HG02884 (cell line): Measurements from ENCODE around the gene PRKD1.
"Not testable (repeated sequence)": the region's sequence is repeated elsewhere in the genome, so short reads cannot be mapped to it uniquely, and the experiment has no call there.

Source experiments
- ATAC-seq: cut with Tn5 transposase; IDR thresholded peaks from one replicate; pipeline ENCODE4 v1.9.1; 2021; ENCODE audit warnings: mild to moderate bottlenecking, moderate library complexity; ENCODE audit not compliant: unreplicated experiment

PRKD1 gene

GRCh38 chr14:29749829-29750228, 177.8 kb downstream of the PRKD1 start:
- ATAC-seq: no peak

GRCh38 chr14:29749327-29749726, 178.3 kb downstream of the PRKD1 start:
- no peak for ATAC-seq

GRCh38 chr14:29745863-29746262, 181.8 kb downstream of the PRKD1 start:
- ATAC-seq: no peak

- no peak for ATAC-seq
Measured at GRCh38 chr14:29743531-29743930, 184.1 kb downstream of the PRKD1 start.

- ATAC-seq: no peak
Measured at GRCh38 chr14:29741909-29742401, 185.7 kb downstream of the PRKD1 start.

GRCh38 chr14:29740491-29740890, 187.2 kb downstream of the PRKD1 start:
- ATAC-seq: no peak

GRCh38 chr14:29738950-29739349, 188.7 kb downstream of the PRKD1 start:
- ATAC-seq: no peak

GRCh38 chr14:29738056-29738455, 189.6 kb downstream of the PRKD1 start:
- no peak for ATAC-seq

- no peak for ATAC-seq
Measured at GRCh38 chr14:29735459-29735858, 192.2 kb downstream of the PRKD1 start.

GRCh38 chr14:29734732-29735131, 192.9 kb downstream of the PRKD1 start:
- no peak for ATAC-seq

- not testable (repeated sequence) for ATAC-seq
Measured at GRCh38 chr14:29726560-29727331, 200.9 kb downstream of the PRKD1 start.

GRCh38 chr14:29724991-29725390, 202.7 kb downstream of the PRKD1 start:
- no peak for ATAC-seq

- ATAC-seq: no peak
Measured at GRCh38 chr14:29722831-29723230, 204.8 kb downstream of the PRKD1 start.

- no peak for ATAC-seq
Measured at GRCh38 chr14:29721586-29721985, 206.1 kb downstream of the PRKD1 start.

- ATAC-seq: no peak
Measured at GRCh38 chr14:29717901-29718300, 209.7 kb downstream of the PRKD1 start.

GRCh38 chr14:29716150-29716549, 211.5 kb downstream of the PRKD1 start:
- ATAC-seq: no peak

- ATAC-seq: no peak
Measured at GRCh38 chr14:29712601-29713000, 215.0 kb downstream of the PRKD1 start.

GRCh38 chr14:29710015-29710414, 217.6 kb downstream of the PRKD1 start:
- no peak for ATAC-seq

- ATAC-seq: no peak
Measured at GRCh38 chr14:29709490-29709889, 218.2 kb downstream of the PRKD1 start.

- ATAC-seq: no peak
Measured at GRCh38 chr14:29706700-29707099, 220.9 kb downstream of the PRKD1 start.

GRCh38 chr14:29705801-29706200, 221.8 kb downstream of the PRKD1 start:
- ATAC-seq: no peak

GRCh38 chr14:29689597-29689996, 238.1 kb downstream of the PRKD1 start:
- not testable (repeated sequence) for ATAC-seq

GRCh38 chr14:29687866-29688265, 239.8 kb downstream of the PRKD1 start:
- ATAC-seq: no peak
